ENCODE measurements around the gene SUMF2.
A peak's percentile ranks its signal among the peaks of the same experiment; 100 is the strongest.
"Not testable (repeated sequence)": the region's sequence is repeated elsewhere in the genome, so short reads cannot be mapped to it uniquely, and the experiment has no call there.

SUMF2 gene

GRCh38 chr7:56063500-56063881, 595 bp upstream of the SUMF2 start:
- DNase-seq: no peak

GRCh38 chr7:56066376-56066775, 2.3 kb downstream of the SUMF2 start:
- DNase-seq: not testable (repeated sequence)

GRCh38 chr7:56074371-56074791, 10.3 kb downstream of the SUMF2 start:
- DNase-seq: peak; percentile 96

- no peak for DNase-seq
Observed at GRCh38 chr7:56077681-56078080, 13.6 kb downstream of the SUMF2 start.

- no peak for DNase-seq
Observed at GRCh38 chr7:56078196-56078595, 14.1 kb downstream of the SUMF2 start.

GRCh38 chr7:56079450-56080185, 15.5 kb downstream of the SUMF2 start:
- DNase-seq: peak; percentile 26

- not testable (repeated sequence) for DNase-seq
Observed at GRCh38 chr7:56080726-56081435, 16.8 kb downstream of the SUMF2 start.

- no peak for DNase-seq
Observed at GRCh38 chr7:56081626-56082340, 17.7 kb downstream of the SUMF2 start.

- no peak for DNase-seq
Observed at GRCh38 chr7:56083150-56083785, 19.2 kb downstream of the SUMF2 start.

- DNase-seq: no peak
Observed at GRCh38 chr7:56086761-56087160, 22.7 kb downstream of the SUMF2 start.

- no peak for DNase-seq
Observed at GRCh38 chr7:56087445-56087844, 23.4 kb downstream of the SUMF2 start.

GRCh38 chr7:56091591-56091990, 27.5 kb downstream of the SUMF2 start:
- DNase-seq: no peak

- not testable (repeated sequence) for DNase-seq
Observed at GRCh38 chr7:56092388-56092787, 28.3 kb downstream of the SUMF2 start.

- DNase-seq: peak; percentile 27
Observed at GRCh38 chr7:56092789-56093531, 28.9 kb downstream of the SUMF2 start, which contains the start of gene PHKG1. PHKG1 (minus strand) TSS chr7:56092952; CDS start chr7:56088941, 4,011 bp downstream.

- peak; percentile 12 for DNase-seq
Observed at GRCh38 chr7:56097700-56098099, 33.6 kb downstream of the SUMF2 start.

GRCh38 chr7:56098187-56099008, 34.3 kb downstream of the SUMF2 start:
- not testable (repeated sequence) for DNase-seq

- no peak for DNase-seq
Observed at GRCh38 chr7:56099653-56100052, 35.6 kb downstream of the SUMF2 start.

- DNase-seq: not testable (repeated sequence)
Observed at GRCh38 chr7:56104138-56104537, 40.1 kb downstream of the SUMF2 start.

GRCh38 chr7:56105508-56105907, 41.4 kb downstream of the SUMF2 start:
- DNase-seq: peak; percentile 59

GRCh38 chr7:56106108-56107073, 42.3 kb downstream of the SUMF2 start, which contains the start of gene CHCHD2:
CHCHD2 (minus strand) TSS chr7:56106476; CDS start chr7:56106413, 63 bp downstream.
- DNase-seq: peak; percentile 98
